CD4-positive, alpha-beta T cell treated with Interleukin-4 for 1 hour (primary cell): Measurements from ENCODE around the gene E2F3.
A peak's percentile ranks its signal among the peaks of the same experiment; 100 is the strongest.
"Not testable (repeated sequence)": the region's sequence is repeated elsewhere in the genome, so short reads cannot be mapped to it uniquely, and the experiment has no call there.

ENCODE experiments used
- DNase-seq, 2 donors: peaks; one replicate each; pipeline ENCODE4 v3.0.0-alpha.2; 2020 to 2022

The E2F3 gene

GRCh38 chr6:20472748-20473147 lies 71.1 kb downstream of the E2F3 start:
- no peak for DNase-seq

- no peak for DNase-seq
Measured at GRCh38 chr6:20473518-20473917, 71.8 kb downstream of the E2F3 start.

GRCh38 chr6:20474874-20475542 lies 73.3 kb downstream of the E2F3 start:
- no peak for DNase-seq

GRCh38 chr6:20476501-20477043 lies 74.9 kb downstream of the E2F3 start:
- DNase-seq, result no peak

- DNase-seq, result no peak
Measured at GRCh38 chr6:20477485-20477884, 75.8 kb downstream of the E2F3 start.

- DNase-seq, result no peak
Measured at GRCh38 chr6:20479060-20479459, 77.4 kb downstream of the E2F3 start.

- no peak for DNase-seq
Measured at GRCh38 chr6:20479526-20479925, 77.8 kb downstream of the E2F3 start.

- DNase-seq, result no peak
Measured at GRCh38 chr6:20481281-20481680, 79.6 kb downstream of the E2F3 start.

- DNase-seq, result no peak
Measured at GRCh38 chr6:20483887-20484497, 82.3 kb downstream of the E2F3 start.

GRCh38 chr6:20486641-20487040 lies 85.0 kb downstream of the E2F3 start:
- DNase-seq, result no peak

GRCh38 chr6:20487669-20488375 lies 86.1 kb downstream of the E2F3 start:
- no peak for DNase-seq

GRCh38 chr6:20490591-20490990 lies 88.9 kb downstream of the E2F3 start:
- DNase-seq, result no peak

- no peak for DNase-seq
Measured at GRCh38 chr6:20492099-20492498, 90.4 kb downstream of the E2F3 start.

- DNase-seq, result no peak
Measured at GRCh38 chr6:20497216-20498040, 95.7 kb downstream of the E2F3 start.

GRCh38 chr6:20498041-20498385 lies 96.3 kb downstream of the E2F3 start:
- peak in 1 of 2 donors; percentile 11 for DNase-seq

GRCh38 chr6:20509212-20509611 lies 107.5 kb downstream of the E2F3 start:
- DNase-seq, result no peak

- no peak for DNase-seq
Measured at GRCh38 chr6:20511852-20512251, 110.2 kb downstream of the E2F3 start.

GRCh38 chr6:20525208-20525607 lies 123.5 kb downstream of the E2F3 start:
- DNase-seq, result not testable (repeated sequence)

GRCh38 chr6:20529086-20529448 lies 127.4 kb downstream of the E2F3 start:
- DNase-seq, result peak in 1 of 2 donors; percentile 70

GRCh38 chr6:20532881-20533280 lies 131.2 kb downstream of the E2F3 start:
- DNase-seq, result no peak

- no peak for DNase-seq
Measured at GRCh38 chr6:20533746-20534294, 132.1 kb downstream of the E2F3 start.

- DNase-seq, result peak; percentile 92 to 93
Measured at GRCh38 chr6:20534295-20535262, 132.9 kb downstream of the E2F3 start, which contains the start of gene CDKAL1. Gene CDKAL1 (plus strand): TSS chr6:20534457. CDS start chr6:20546351, 11,894 bp downstream.
